Naive B cell (primary cell): ENCODE results near the gene CYB5A. TPM values are rescaled to one million over a fixed set of nuclear protein-coding genes. Genes with fewer than 3 reads are reported as not detected.

Experiments
- ATAC-seq, 2 donors: fragments of 150-1000 bp; cut with Tn5 transposase; 2 replicates each; pipeline ENCODE4 v1.10.0; 2021; ENCODE audit warnings: low read depth in 2 of 2, mild to moderate bottlenecking in 2 of 2, moderate library complexity in 2 of 2
- DNase-seq: peaks from one replicate; pipeline ENCODE4 v3.0.0; 2022
- H3K27ac Mint-ChIP-seq, 6 donors: one replicate each; pipeline ENCODE4 v1.8.0; 2020 to 2022; ENCODE audit warnings: mild to moderate bottlenecking in 6 of 6, mixed read lengths in 6 of 6, moderate library complexity in 5 of 6, inconsistent platforms in 2 of 6
- H3K27me3 Mint-ChIP-seq, 3 donors: one replicate each; pipeline ENCODE4 v1.8.0; 2021 to 2022; ENCODE audit warnings: mixed read lengths in 3 of 3, mild to moderate bottlenecking in 1 of 3
- H3K36me3 Mint-ChIP-seq, 2 donors: one replicate each; pipeline ENCODE4 v1.8.0; 2020 to 2022; ENCODE audit warnings: mixed read lengths in 2 of 2, inconsistent platforms in 1 of 2, mild to moderate bottlenecking in 1 of 2
- H3K4me1 Mint-ChIP-seq, 3 donors: one replicate each; pipeline ENCODE4 v1.8.0; 2020 to 2022; ENCODE audit warnings: mixed read lengths in 3 of 3, inconsistent platforms in 1 of 3, mild to moderate bottlenecking in 1 of 3, moderate library complexity in 1 of 3
- H3K4me3 Mint-ChIP-seq, 8 donors: one replicate each; pipeline ENCODE4 v1.8.0; 2020 to 2022; ENCODE audit warnings: mild to moderate bottlenecking in 8 of 8, mixed read lengths in 8 of 8, moderate library complexity in 8 of 8, inconsistent platforms in 2 of 8
- H3K9me3 Mint-ChIP-seq, 7 donors: one replicate each; pipeline ENCODE4 v1.8.0; 2020 to 2022; ENCODE audit warnings: mixed read lengths in 7 of 7, mild to moderate bottlenecking in 5 of 7, inconsistent platforms in 2 of 7, moderate library complexity in 1 of 7
- polyA plus RNA-seq, 6 donors: library from polyadenylated mRNA; unstranded; fragments of 300-500 nt; fragmentation: Illumina TruSeq; gene quantifications; one replicate each; pipeline ENCODE4 v1.2.3, GENCODE V29; 2021; ENCODE audit warnings: low read depth in 6 of 6

Gene CYB5A
- polyA plus RNA-seq, 6 donors from 2014 or later: 64.2 to 214 (median 151) TPM

DNA sequence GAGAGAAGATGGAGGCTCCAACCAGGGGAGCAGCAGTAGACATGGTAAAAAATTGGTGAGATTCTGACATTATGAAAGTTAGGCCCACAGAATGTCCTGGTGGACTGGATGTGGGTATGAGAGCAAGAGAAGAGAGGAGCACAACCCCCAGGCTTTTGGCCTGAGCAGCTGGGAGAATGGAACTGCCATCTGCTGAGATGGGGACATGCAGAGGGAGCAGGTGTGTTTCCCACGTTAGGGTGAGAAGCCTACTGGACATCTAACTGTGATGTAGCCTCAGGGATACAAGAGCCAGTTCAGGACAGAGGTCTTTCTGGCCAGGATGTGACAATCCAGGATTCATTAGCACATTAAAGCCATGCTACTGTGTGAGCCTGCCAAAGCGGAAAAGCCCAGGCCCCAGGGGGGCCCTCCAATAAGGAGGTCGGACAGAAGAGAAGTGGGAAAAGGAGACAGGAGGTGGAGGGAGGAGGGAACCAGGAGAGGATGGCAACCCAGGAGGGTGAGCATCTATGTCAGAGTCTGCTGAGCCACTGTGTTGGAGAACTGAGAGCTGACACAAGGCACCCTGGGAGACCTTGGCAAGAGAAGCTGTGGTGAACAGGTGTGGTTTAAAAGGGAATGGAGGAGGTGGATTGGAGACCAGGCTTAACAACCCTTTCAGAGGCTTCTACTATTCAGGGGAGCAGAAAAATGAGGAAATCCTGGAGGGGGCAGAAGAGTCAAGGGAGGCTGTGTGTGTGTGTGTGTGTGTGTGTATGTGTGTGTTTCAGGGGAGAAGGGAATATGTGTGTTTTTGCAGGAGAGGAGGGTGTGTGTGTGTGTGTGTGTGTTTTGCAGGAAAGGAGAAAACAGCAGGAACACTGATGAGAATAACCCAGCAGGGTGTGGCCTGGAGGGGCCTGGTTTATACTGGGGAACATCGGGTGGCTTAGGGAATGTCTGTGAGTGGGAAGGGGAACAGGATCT, 10.5 kb downstream of the CYB5A start:
- no peak for DNase-seq
- Mint-ChIP-seq H3K4me1 (peaks cover 35 to 56% (median 38%) of the 10 kb centered on the region in 3 donors), H3K9me3 (no peaks in the 10 kb centered on the region), H3K27me3 (no peaks in the 10 kb centered on the region), H3K36me3 (peaks cover 0 to 10% of the 10 kb centered on the region in 2 donors), H3K4me3 (peak overlapping the region in 2 of 8 donors; percentile 6 to 69), H3K27ac (peak overlapping the region; percentile 11 to 95 (median 70))
- no peak for ATAC-seq

DNA sequence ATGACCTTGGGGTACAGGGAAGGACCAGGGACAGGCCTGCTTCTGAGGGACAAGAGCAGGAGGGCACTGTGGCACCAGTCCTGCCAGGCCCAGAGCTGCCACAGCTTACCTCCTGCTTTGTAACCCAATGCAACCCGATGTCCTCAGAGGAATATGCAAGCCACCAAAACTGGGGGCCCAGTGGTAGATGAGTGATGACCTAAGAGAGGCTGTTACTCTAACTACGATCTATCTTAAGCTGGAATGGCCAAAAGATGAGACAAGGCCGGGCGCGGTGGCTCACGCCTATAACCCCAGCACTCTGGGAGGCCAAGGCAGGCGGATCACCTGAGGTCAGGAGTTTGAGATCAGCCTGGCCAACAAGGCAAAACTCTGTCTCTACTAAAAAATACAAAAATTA, 12.8 kb downstream of the CYB5A start:
- Mint-ChIP-seq H3K27ac (peak overlapping the region in 1 of 6 donors; percentile 3), H3K4me1 (peaks cover 30 to 54% (median 44%) of the 10 kb centered on the region in 3 donors), H3K36me3 (peaks cover 6 to 10% of the 10 kb centered on the region in 2 donors), H3K27me3 (no peaks in the 10 kb centered on the region), H3K4me3 (no peak overlapping the region), H3K9me3 (no peaks in the 10 kb centered on the region)
- ATAC-seq (no peak), DNase-seq (no peak)

- no peak for DNase-seq
- ATAC-seq: no peak
- peaks cover 25 to 45% (median 39%) of the 10 kb centered on the region in 3 donors for H3K4me1 Mint-ChIP-seq
- no peaks in the 10 kb centered on the region for H3K27me3 Mint-ChIP-seq
- no peak overlapping the region for H3K4me3 Mint-ChIP-seq
- no peak overlapping the region for H3K27ac Mint-ChIP-seq
- peaks cover 6 to 10% of the 10 kb centered on the region in 2 donors for H3K36me3 Mint-ChIP-seq
- no peaks in the 10 kb centered on the region for H3K9me3 Mint-ChIP-seq
Measured at GRCh38 chr18:74278058-74278457, 13.7 kb downstream of the CYB5A start.

DNA sequence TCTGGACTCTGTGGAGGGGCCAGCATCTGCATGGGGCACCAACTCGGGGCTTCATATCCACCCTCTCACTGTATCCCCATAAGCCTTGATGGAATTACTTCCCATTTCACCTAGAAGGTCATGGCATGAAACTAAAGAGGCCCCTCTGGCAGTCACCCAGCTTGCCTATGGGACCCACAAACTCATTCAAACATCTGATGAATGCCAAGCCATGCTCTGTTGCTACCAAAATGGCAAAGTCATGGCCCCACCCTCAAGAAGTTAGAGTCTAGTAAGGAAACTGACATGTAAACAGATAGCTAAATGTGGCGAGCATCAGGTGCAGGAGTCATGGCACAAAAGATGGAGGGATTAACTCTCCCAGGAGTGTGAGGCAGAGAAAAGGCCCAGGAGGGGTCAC, 14.5 kb downstream of the CYB5A start:
- ATAC-seq: no peak
- Mint-ChIP-seq H3K27me3 (no peaks in the 10 kb centered on the region), H3K36me3 (peaks cover 6 to 10% of the 10 kb centered on the region in 2 donors), H3K9me3 (no peaks in the 10 kb centered on the region), H3K27ac (peak overlapping the region in 1 of 6 donors; percentile 42), H3K4me1 (peaks cover 18 to 38% (median 31%) of the 10 kb centered on the region in 3 donors), H3K4me3 (no peak overlapping the region)
- DNase-seq: no peak

- Mint-ChIP-seq H3K36me3 (peaks cover 6 to 10% of the 10 kb centered on the region in 2 donors), H3K9me3 (no peaks in the 10 kb centered on the region), H3K4me1 (peaks cover 11 to 31% (median 24%) of the 10 kb centered on the region in 3 donors), H3K4me3 (no peak overlapping the region), H3K27me3 (no peaks in the 10 kb centered on the region), H3K27ac (peak overlapping the region in 1 of 6 donors; percentile 5)
- ATAC-seq (no peak), DNase-seq (no peak)
Measured at GRCh38 chr18:74276609-74277008, 15.2 kb downstream of the CYB5A start.

- no peak for ATAC-seq
Measured at GRCh38 chr18:74275736-74276135, 16.0 kb downstream of the CYB5A start.

GRCh38 chr18:74274700-74275099, 17.1 kb downstream of the CYB5A start:
- Mint-ChIP-seq H3K36me3 (peaks cover 6 to 7% of the 10 kb centered on the region in 2 donors), H3K4me3 (no peak overlapping the region), H3K4me1 (peaks cover 6 to 27% (median 20%) of the 10 kb centered on the region in 3 donors)

More at GRCh38 chr18:74275736-74276135, 16.0 kb downstream of the CYB5A start:
- Mint-ChIP-seq H3K27ac (no peak overlapping the region), H3K4me1 (peaks cover 2 to 22% (median 19%) of the 10 kb centered on the region in 3 donors), H3K4me3 (no peak overlapping the region), H3K9me3 (no peaks in the 10 kb centered on the region), H3K36me3 (peaks cover 6 to 9% of the 10 kb centered on the region in 2 donors), H3K27me3 (no peaks in the 10 kb centered on the region)
- no peak for DNase-seq

DNA sequence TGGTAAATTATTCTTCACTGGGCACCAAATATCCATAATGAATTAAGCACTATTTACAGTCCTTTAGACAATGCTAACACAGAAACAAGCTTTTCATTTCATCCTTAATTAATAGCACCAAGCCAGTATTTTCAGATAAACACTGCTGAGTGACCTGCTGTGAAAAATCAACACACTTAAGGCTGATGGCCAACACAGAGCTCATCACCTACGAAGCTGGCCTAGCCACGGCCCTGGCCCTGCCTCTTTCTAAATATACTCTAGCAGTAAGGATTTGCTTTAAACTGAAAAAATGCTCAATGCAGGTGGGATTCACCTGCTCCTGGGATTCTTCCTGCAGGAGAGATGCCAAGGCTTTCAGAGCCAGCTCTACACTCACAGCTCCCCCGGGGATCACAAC, 18.4 kb downstream of the CYB5A start:
- peaks cover 7 to 8% of the 10 kb centered on the region in 2 donors for H3K36me3 Mint-ChIP-seq
- no peaks in the 10 kb centered on the region for H3K9me3 Mint-ChIP-seq
- ATAC-seq (no peak), DNase-seq (no peak)
- H3K4me1 Mint-ChIP-seq: peaks cover 6 to 36% (median 30%) of the 10 kb centered on the region in 3 donors
- H3K27ac Mint-ChIP-seq: no peak overlapping the region
- H3K27me3 Mint-ChIP-seq: no peaks in the 10 kb centered on the region
- H3K4me3 Mint-ChIP-seq: no peak overlapping the region

More at GRCh38 chr18:74274700-74275099, 17.1 kb downstream of the CYB5A start:
- H3K9me3 Mint-ChIP-seq: no peaks in the 10 kb centered on the region
- DNase-seq (no peak), ATAC-seq (no peak)
- peak overlapping the region in 2 of 6 donors; percentile 15 to 56 for H3K27ac Mint-ChIP-seq
- no peaks in the 10 kb centered on the region for H3K27me3 Mint-ChIP-seq

DNA sequence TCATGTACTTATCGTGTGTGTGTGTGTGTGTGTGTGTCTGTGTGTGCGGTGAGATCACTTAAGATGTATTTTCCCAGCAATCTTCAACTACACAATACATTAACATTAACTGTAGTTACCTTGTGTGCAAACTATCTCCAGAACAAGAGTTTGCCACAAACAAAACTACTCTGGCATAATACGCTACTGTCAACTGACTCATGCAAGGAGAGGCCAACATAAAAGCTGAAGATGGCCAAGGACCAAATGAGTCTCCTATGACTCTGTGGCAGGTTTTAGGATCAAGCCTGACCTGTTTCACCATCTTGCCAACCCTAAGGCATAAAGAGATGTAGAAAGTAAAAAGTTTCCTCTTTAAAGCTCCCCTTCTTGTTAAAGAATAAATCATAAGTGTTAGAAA, 20.1 kb downstream of the CYB5A start:
- no peak for ATAC-seq
- H3K4me3 Mint-ChIP-seq: no peak overlapping the region
- no peaks in the 10 kb centered on the region for H3K9me3 Mint-ChIP-seq
- no peak for DNase-seq
- H3K27me3 Mint-ChIP-seq: no peaks in the 10 kb centered on the region
- no peak overlapping the region for H3K27ac Mint-ChIP-seq
- H3K36me3 Mint-ChIP-seq: peaks cover 4 to 16% of the 10 kb centered on the region in 2 donors
- H3K4me1 Mint-ChIP-seq: peaks cover 6 to 36% (median 26%) of the 10 kb centered on the region in 3 donors

GRCh38 chr18:74268933-74269620, 22.7 kb downstream of the CYB5A start:
- no peak for DNase-seq
- H3K36me3 Mint-ChIP-seq: peaks cover 6 to 10% of the 10 kb centered on the region in 2 donors
- H3K27ac Mint-ChIP-seq: peak overlapping the region in 4 of 6 donors; percentile 7 to 93 (median 82)
- no peaks in the 10 kb centered on the region for H3K9me3 Mint-ChIP-seq
- peaks cover 13 to 34% (median 33%) of the 10 kb centered on the region in 3 donors for H3K4me1 Mint-ChIP-seq
- peak overlapping the region in 1 of 8 donors; percentile 26 for H3K4me3 Mint-ChIP-seq
- ATAC-seq: no peak
- no peaks in the 10 kb centered on the region for H3K27me3 Mint-ChIP-seq

- H3K27ac Mint-ChIP-seq: peak overlapping the region in 5 of 6 donors; percentile 22 to 93 (median 36)
- peaks cover 13 to 38% (median 34%) of the 10 kb centered on the region in 3 donors for H3K4me1 Mint-ChIP-seq
- H3K27me3 Mint-ChIP-seq: no peaks in the 10 kb centered on the region
- no peak overlapping the region for H3K4me3 Mint-ChIP-seq
- DNase-seq: no peak
- no peak for ATAC-seq
- peaks cover 7 to 10% of the 10 kb centered on the region in 2 donors for H3K36me3 Mint-ChIP-seq
- H3K9me3 Mint-ChIP-seq: no peaks in the 10 kb centered on the region
Measured at GRCh38 chr18:74268175-74268574, 23.6 kb downstream of the CYB5A start.

GRCh38 chr18:74266161-74266560, 25.6 kb downstream of the CYB5A start:
- DNase-seq (no peak), ATAC-seq (no peak)
- peak overlapping the region in 3 of 6 donors; percentile 90 to 98 (median 98) for H3K27ac Mint-ChIP-seq

GRCh38 chr18:74265546-74266098, 26.1 kb downstream of the CYB5A start:
- Mint-ChIP-seq H3K36me3 (peaks cover 10 to 15% of the 10 kb centered on the region in 2 donors), H3K9me3 (no peaks in the 10 kb centered on the region), H3K27ac (peak overlapping the region in 4 of 6 donors; percentile 90 to 98 (median 98)), H3K27me3 (no peaks in the 10 kb centered on the region), H3K4me1 (peaks cover 13 to 38% (median 31%) of the 10 kb centered on the region in 3 donors), H3K4me3 (peak overlapping the region in 1 of 8 donors; percentile 9)
- DNase-seq (no peak), ATAC-seq (no peak)

More at GRCh38 chr18:74266161-74266560, 25.6 kb downstream of the CYB5A start:
- Mint-ChIP-seq H3K36me3 (peaks cover 10 to 15% of the 10 kb centered on the region in 2 donors), H3K4me3 (peak overlapping the region in 2 of 8 donors; percentile 25 to 38), H3K9me3 (no peaks in the 10 kb centered on the region), H3K27me3 (no peaks in the 10 kb centered on the region), H3K4me1 (peaks cover 13 to 38% (median 34%) of the 10 kb centered on the region in 3 donors)
